ENCODE results near the gene SPRED3. TPM values are rescaled to one million over a fixed set of nuclear protein-coding genes. Genes with fewer than 3 reads are reported as not detected.

The SPRED3 gene
- total and polyA plus RNA-seq, 9 of the 15 experiments (the other 6 are each of a cell fraction or from before 2014, with no cell fraction given) = 0.05 to 1.3 (median 0.36) TPM

GRCh38 chr19:38402967-38403674, 14.6 kb downstream of the SPRED3 start, which contains the start of gene FAM98C (continued):
- TF ChIP-seq E2F5 (CRISPR knock-in tag; IDR thresholded peaks at IDR 0.05) = no peak
- TF ChIP-seq SIX5 (IDR thresholded peaks at IDR 0.05; ENCODE audit: borderline replicate concordance in 1 of 2, insufficient read depth in 1 of 2, low read depth in 1 of 2, low read length in 2 of 2) = no peak
- TF ChIP-seq ZC3H11A (IDR thresholded peaks at IDR 0.05; ENCODE audit: low read depth, low read length) = no peak
- no peak for TF ChIP-seq HES1 (IDR thresholded peaks at IDR 0.05; ENCODE audit: low read depth)
- TF ChIP-seq FOXP4 (CRISPR knock-in tag; IDR thresholded peaks at IDR 0.05; ENCODE audit: borderline replicate concordance) = no peak
- no peak for TF ChIP-seq ZKSCAN8 (CRISPR knock-in tag; IDR thresholded peaks at IDR 0.05)
- no peak for TF ChIP-seq ZNF41 (CRISPR knock-in tag; conservative IDR thresholded peaks at IDR 0.05)
- TF ChIP-seq ZNF318 (IDR thresholded peaks at IDR 0.05; ENCODE audit: borderline replicate concordance in 1 of 2, low read depth in 1 of 2) = no peak
- TF ChIP-seq HOXB6 (CRISPR knock-in tag; IDR thresholded peaks at IDR 0.05; ENCODE audit: borderline replicate concordance) = no peak
- TF ChIP-seq CBFA2T2 (conservative IDR thresholded peaks at IDR 0.05) = no peak
- TF ChIP-seq SRSF7 (optimal IDR thresholded peaks at IDR 0.05; ENCODE audit: low read depth, low read length) = no peak
- TF ChIP-seq FOS (IDR thresholded peaks at IDR 0.05; ENCODE audit: extremely low read depth, insufficient read length) = peak; percentile 86
- no peak; the same call in 1 of the 2 replicates for TF ChIP-seq TEAD4 (IDR thresholded peaks at IDR 0.05; ENCODE audit: low read length)
- no peak for TF ChIP-seq TEAD4 (CRISPR knock-in tag; IDR thresholded peaks at IDR 0.05; ENCODE audit: borderline replicate concordance)
- TF ChIP-seq ERF (CRISPR knock-in tag; IDR thresholded peaks at IDR 0.05) = no peak
